GM21717 (cell line): ENCODE results near the gene APELA.
"Not testable (repeated sequence)": the region's sequence is repeated elsewhere in the genome, so short reads cannot be mapped to it uniquely, and the experiment has no call there.

Experiments
- ATAC-seq: cut with Tn5 transposase; IDR thresholded peaks from one replicate; pipeline ENCODE4 v1.9.1; 2021; ENCODE audit warnings: mild to moderate bottlenecking, moderate library complexity; ENCODE audit not compliant: unreplicated experiment

The APELA gene

DNA sequence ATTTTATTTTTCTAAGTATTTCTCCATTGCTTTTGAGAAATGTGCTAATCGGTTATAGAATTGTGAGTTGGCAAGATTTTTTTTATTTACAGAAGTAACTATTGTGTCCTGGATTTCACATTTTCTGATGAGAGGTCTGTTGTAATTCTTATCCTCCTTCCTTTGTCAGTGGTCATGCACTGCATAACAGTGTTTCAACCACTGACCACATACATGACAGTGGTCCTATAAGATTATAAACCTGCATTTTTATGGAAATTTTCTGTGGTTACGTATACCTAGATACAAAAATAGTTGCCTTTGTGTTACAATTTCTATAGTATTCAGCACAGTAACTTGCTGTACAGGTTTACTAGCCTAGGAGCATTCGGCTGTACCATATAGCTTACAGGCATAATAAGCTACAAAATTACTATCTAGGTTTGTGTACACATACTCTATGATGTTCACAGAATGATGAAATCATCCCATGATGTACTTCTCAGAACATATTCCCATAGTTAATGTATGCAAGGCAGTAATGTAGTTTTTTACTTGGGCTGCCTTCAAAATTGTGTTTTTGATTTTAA is 47.8 kb downstream of the APELA start:
- ATAC-seq = no peak

DNA sequence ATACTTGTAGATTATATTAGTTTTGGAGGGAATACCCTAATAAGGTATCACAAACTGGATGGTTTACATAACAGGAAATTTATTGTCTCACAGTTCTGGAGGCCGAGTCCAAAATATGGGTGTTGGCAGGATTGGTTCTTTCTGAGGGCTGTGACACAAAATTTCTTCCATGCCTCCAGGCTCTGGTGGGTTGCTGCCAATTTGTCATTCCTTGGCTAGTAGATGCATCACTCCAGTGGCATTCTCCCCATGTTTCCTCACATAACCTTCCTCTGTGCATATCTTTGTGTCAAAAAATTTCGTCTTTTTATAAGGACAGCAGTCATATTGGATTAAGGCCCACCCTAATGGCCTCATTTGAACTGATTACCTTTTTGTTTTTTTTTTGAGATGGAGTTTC is 49.3 kb downstream of the APELA start:
- no peak for ATAC-seq

DNA sequence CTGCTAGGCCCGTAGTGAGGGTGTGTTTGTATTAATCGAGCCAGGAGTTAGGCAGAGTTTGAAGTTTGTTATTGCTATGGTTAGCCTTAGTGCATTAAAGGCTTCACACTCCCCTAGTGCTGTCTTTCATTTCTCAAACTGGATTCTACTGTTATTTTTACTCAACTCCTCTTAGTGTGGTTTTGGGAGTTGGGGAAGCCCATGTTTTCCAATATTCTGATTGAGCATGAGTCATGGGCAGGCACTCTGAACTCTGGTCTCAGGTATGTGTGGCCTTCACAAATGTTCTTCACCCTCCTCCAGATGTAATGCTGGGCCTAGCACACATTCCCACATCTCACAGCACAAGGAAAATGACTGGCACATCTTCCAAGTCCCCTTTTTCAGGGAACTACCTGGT is 50.1 kb downstream of the APELA start:
- not testable (repeated sequence) for ATAC-seq

DNA sequence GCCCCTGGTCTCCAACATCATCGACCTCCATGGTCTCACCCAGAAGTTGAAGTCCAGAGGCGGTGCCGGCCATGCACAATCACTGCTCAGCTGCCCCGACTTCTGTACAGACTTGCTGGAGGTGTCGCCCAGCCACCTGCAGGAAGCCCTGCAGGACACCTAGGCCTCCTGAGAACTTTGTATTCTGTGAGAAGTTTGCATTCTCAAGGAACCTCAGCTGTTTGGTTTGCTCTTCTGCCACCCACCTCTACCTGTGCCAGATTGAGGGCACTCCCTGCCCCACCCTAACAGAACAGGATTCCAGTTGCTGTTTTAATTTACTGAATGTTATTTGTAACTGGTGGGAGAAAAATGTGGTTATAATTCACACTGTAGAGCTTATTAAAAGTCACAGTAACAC is 53.7 kb downstream of the APELA start:
- no peak for ATAC-seq

DNA sequence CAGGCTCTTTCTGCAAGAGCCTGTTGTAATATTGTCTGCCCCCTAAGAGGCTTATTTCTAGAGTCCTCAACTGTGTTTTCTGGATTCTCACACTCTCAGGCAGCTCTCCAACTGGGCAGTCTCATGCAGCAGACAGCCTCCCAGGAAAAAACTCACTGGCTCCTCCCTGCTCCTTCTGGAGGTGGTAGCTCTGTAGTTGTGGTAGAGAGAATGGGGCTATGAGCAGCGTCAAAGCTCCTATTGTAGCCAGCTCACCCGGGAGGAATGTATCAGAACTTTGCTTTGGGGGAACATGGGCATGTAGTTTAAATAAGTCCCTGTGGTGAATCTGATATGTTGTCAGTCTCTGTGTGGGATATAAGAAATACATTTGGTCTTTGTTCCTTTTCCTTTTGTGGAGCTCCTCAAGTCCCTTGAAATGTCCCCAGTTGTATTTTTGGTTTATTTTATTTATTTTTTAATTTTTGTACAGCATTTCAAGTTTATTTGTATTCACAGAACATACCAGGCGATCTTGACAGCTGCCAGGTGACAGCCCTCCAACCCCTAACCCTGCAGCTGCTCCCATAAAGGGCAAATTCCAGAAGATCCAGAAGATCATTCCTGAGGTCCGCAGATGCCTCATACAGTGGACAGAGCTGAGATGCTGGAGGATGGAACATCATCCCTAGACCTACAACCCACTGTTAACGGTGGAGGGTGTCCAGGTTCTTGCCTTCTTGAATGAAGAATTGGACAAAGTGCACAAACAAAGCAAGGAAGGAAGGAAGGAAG is 54.8 kb downstream of the APELA start:
- ATAC-seq = no peak

DNA sequence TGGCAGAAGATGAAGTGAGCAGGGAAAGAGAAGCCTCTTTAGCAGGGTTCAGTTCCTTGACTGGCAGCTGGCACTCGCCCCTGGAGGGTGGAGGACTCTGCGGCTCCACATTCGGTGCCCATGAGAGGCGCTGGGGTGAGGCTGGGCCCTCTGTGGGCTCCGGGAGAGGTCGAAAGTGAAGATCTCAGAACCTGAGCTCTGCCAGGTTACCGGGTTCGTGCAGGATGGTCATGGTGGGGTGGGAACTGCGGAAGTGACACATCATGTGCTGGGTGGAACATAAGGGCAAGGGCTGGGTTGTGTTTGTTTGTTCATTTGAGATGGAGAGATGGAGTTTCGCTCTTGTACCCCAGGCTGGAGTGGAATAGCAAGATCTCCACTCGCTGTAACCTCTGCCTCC is 56.3 kb downstream of the APELA start:
- ATAC-seq = no peak

DNA sequence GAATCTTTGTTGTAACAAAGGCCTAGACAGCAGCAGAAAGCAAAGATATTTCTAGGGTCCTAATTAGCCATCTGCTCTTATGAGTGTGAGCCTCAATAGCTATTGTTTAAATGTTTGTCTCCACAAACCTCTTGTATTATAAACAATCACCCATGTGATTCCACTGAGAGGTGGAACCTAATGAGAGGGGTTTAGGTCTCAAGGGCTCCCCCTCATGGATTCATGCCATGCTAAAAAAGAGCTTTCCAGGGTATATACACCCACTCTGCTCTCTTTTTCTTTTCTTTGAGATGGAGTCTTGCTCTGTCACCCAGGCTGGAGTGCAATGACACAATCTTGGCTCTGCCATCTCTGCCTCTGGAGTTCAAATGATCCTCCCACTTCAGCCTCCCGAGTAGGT is 58.4 kb downstream of the APELA start:
- ATAC-seq = peak; percentile 63

DNA sequence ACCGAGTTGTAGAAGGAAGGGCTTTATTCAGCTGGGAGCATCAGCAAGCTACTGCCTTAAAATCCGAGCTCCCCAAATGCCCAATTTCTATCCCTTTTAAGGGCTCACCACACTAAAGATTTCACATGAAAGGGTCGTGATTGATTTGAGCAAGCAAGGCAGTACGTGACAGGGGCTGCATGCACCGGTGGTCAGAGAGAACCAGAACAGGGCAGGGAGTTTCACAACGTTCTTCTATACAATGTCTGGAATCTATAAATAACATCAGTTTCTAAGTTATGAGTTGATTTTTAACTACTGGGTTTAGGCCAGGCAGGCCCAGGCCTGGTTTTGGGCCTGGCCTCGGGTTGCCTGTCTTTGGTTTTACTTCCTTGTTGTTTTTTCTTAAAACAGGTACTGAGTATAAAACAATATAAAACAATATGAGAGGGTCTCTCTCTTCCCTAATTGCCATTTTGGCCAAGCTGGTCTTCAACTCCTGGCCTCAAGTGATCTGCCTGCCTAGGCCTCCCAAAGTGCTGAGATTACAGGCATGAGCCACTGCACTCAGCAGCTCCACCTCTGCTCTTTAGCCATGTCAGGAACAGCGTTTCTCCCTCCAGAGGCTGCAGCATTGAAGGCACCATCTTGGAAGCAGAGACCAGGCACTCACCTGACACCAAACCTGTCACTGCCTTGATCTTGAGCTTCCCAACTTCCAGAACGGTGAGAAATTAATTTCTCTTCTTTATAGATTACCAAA is 59.1 kb downstream of the APELA start:
- peak; percentile 49 for ATAC-seq

DNA sequence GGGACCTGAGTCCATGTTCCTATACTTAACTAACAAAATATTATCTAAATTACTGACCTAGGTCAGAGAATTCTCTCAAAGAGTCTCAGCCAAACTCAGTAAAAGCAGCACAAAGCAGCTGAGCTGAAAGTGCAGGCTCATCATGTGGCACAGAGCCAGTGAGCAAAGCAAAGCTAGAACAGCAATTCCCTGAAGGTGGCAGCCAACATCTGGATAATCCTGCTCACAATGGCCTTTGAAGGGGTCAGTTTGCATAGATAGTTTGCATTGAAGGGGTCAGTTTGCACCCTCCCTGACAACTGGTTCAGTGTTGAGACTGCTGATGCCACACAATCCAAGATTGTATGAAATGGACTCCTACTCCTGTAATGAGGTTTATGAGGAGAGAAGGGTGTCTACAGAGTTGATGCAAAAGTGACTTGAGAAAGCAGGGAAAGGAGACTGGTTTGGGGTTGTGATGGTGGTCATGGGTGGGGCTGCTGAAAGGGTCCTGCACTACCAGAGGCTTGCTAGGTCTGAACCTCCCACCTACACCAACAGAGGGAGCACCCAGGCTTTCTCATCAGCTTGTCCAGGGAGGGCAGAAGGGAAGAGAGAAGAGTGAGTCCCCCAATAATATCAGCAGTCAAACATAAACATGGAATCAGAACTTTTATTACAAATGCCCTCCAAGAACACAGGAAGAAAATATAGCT is 60.7 kb downstream of the APELA start:
- peak; percentile 53 for ATAC-seq

DNA sequence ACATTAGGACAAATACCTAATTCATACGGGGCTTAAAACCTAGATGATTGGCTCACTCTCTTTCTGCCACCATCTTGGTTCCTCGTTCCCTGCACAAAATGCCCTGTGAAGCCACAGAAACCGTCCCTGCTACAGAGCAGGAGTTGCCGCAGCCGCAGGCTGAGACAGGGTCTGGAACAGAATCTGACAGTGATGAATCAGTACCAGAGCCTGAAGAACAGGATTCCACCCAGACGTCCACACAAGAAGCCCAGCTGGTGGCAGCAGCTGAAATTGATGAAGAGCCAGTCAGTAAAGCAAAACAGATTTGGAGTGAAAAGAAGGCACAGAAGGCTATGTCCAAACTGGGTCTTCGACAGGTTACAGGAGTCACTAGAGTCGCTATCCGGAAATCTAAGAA is 66.2 kb downstream of the APELA start:
- ATAC-seq = no peak

DNA sequence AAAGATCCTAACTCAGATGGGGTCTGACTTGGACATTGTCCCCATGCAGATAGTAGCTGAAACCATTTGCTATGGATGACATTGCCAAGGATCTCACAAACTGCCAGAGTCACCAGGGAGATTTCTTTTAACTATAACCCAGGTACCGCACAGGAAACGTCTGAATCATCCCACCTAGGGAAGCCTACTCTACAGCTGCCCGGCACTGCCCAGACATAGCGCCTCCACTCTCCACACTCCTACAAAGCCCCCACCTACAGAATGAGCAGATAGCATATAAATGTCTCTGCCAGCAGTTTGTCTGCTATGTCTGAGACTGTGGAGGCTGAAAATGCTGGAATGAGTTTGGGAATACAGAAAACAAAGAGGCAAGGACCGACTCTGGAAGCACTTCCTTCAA is 68.2 kb downstream of the APELA start:
- no peak for ATAC-seq

DNA sequence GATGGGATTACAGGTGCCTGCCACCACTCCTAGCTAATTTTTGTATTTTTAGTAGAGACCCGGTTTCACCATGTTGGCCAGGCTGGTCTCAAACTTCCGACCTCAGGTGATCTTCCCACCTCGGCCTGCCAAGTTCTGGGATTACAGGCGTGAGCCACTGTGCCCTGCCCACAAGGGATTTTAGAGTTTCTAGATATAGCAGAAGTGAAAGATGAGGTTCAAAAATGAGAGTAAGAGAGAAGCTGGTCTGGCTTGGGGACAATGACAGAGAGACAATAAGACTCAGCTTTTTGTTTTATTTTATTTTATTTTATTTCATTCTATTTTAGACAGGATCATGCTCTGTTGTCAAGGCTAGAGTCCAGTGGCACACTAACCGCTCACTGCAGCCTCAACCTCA is 69.8 kb downstream of the APELA start:
- ATAC-seq = no peak
